NCI-H82 treated with DMSO at 0.1 percent for 48 hours (cell line): ENCODE measurements around the gene TXNDC16.

Source experiments
- DNase-seq: peaks from one replicate; lab custom pipeline; 2025; ENCODE audit not compliant: unreplicated experiment; lab: John Stamatoyannopoulos, UW

Gene TXNDC16

DNA sequence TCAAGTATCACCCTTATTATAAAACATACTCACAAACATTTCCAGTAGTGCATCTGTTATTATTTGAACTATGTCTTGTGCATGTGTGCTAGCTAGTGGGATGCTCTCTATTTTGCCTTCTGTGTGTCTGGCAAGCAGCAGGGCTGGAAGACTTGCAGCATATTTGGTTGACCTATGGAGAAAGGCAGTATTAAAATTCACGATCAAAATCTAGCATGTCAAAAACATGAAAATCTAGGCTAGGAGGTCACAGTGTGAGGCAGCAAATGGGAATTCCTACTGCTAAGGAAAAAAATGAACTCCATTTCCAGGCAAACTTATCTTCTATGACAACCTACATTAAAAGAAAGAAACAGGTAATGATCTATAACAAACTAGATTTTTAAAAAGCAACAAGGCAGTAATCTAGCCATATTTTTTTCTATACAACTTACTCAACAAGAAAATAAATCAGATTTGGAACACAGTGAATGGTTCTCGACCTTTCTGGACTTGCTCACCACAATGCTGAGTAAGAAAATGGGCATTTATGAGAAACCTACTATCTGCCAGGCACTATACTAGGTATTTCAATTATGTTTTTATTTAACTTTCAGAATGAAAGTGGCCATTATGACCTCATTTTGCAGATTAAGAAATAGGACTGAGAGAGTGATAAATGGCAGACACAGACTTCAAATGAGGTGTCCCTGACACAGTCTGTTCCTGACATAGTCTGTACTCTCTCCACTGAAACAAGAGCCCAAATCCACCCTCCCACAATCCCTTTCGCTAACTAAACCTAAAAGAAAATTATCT lies 96.8 kb downstream of the TXNDC16 start:
- no peak for DNase-seq

GRCh38 chr14:52447236-52447635 lies 105.1 kb downstream of the TXNDC16 start:
- DNase-seq, result no peak

GRCh38 chr14:52446355-52446754 lies 106.0 kb downstream of the TXNDC16 start:
- DNase-seq, result no peak

GRCh38 chr14:52443506-52443905 lies 108.8 kb downstream of the TXNDC16 start:
- no peak for DNase-seq

DNA sequence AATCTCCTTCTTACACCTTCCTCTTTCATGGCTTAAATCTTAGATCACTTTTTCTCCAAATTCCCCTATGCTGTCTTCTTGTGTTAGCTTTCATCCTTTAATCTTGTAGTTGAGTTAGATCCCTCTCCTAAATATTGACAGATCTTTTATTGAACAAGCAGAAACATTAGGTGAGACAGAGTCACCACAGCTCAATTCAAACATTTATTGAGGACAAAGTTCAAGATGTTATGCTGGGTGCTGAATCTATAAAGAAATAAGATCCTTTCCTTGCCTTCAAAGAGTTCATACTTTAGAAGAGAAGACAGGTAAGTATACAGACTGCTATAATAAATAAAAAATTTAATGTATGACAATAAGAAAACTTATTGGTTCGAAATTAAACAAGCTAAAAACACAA lies 109.7 kb downstream of the TXNDC16 start:
- DNase-seq, result no peak

- no peak for DNase-seq
Measured at GRCh38 chr14:52442166-52442565, 110.1 kb downstream of the TXNDC16 start.

DNA sequence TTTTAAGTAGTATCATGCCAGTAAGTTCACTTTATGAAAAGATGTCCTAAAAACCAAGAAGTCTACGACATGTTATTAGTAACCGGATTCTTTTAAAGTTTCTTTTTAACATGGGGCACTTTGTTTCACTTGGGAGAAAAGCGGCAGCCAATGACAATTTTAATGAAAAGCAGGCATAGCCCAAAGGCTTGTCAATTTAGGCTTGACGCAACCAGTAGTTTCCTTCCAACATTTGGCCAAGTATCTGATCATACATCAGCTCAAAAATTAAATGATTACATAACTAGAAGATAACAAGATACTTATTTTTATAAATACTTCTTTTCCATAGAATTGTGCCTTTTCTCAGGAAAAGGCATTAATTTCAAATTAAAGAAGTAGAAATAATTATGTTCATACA lies 112.8 kb downstream of the TXNDC16 start:
- no peak for DNase-seq

DNA sequence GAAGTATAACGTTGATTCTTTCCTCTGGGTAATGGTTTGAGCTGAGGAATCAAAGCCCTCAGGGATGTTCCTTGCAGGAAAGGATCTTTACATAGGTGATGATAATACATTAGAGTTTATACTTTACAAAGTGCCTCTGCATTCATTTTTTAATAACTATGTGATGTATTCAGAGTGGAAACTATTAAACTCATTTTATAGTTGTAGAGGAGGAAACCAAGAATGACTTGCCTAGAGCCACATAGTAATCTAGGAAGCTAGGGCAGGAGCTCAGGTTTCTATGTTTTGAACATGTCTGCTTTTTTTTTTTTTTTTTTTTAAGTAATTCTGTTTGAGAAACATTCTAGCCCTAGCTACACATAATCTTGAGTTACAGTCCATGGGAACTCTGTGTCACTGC lies 117.3 kb downstream of the TXNDC16 start:
- no peak for DNase-seq

- no peak for DNase-seq
Measured at GRCh38 chr14:52430474-52430873, 121.8 kb downstream of the TXNDC16 start.

GRCh38 chr14:52429451-52429850 lies 122.9 kb downstream of the TXNDC16 start:
- DNase-seq, result no peak

DNA sequence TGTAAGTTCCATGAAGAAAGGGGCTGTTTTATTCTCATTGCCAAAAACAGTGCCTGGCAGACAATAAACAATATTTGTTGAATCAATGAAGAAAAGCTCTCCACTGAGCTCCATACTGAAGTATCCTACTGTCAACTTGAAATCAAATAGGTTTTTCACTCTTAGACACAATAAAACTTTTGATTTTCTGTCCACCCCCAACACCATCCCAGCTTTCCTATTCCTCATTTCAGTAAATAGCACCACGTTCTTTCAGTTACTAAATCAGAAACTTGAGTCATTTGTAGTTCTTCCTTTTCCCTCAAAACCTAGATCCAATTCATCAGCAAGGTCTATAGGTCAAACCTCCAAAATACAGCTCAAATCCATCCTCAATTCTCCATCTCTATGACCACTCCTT lies 124.8 kb downstream of the TXNDC16 start:
- no peak for DNase-seq

- DNase-seq, result no peak
Measured at GRCh38 chr14:52422650-52423356, 129.5 kb downstream of the TXNDC16 start.

DNA sequence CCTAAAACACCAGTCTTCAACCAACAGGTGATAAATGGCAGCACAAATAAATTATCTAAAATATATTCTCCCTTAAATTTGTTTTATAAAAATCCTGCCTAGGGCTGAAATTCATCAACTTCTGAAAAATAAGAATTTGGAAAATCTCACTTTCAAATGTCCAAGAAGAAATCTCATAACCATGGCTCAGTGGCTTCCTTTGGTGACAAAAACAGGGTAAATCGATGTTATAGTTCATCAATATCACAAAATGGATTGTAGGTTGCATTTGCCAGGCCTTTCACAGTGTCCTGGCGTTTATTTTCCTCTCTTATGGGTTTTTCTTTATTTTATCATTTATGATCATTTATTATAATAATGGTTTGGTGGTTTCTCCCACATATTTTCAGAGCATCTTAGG lies 135.2 kb downstream of the TXNDC16 start:
- no peak for DNase-seq

- no peak for DNase-seq
Measured at GRCh38 chr14:52413729-52414408, 138.4 kb downstream of the TXNDC16 start.

- DNase-seq, result no peak
Measured at GRCh38 chr14:52412426-52412825, 139.9 kb downstream of the TXNDC16 start.

GRCh38 chr14:52405314-52405713 lies 147.0 kb downstream of the TXNDC16 start:
- DNase-seq, result no peak

DNA sequence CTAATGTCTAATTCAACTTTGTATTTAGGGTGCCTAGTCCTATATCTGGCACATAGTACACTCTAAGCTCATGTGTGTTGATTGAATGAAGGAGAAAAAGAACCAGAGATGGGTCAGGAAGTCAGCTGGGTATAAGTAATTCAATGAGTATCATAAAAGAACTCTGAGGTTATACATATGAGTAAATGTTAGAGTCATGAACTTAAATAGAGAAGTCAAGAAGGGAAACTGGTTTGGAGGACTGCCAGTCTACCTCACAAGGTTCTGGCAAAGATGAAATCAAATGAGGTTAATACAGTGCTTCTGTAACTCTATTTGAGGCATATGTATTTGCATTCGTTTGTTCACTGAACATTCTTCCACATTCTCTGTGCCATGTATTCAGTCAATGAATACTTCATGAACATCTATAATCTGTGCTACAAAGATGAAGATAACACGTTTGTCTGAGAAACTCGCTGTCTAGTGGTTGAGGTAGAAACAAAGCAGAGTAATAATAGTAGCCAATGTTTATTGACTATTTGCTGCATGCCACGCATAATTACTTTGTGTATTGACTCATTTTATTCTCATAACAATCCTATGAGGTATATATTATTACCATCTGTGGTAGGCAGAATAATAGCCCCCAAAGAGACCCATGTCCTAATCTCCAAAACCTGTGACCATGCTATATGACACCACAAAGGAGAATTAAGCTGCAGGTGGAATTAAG lies 149.3 kb downstream of the TXNDC16 start:
- DNase-seq, result no peak

DNA sequence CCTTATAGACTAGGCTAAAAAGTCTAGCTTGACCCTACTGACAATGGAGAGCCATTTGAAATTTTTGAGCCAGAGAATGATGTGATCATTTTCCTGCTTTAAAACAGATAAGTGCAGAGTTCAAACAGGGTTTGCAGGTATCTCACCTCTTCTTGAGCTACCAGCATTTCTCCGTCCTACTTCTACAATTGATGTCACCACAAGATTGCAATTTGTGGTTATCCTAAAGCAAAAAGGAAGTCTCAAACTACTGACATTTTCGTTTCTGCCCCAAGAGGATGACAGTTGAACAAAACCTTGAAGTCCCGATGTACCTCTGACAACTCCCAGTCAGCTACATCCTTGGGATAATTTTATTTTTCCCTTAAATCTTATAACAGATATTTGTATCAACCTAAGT lies 151.5 kb downstream of the TXNDC16 start:
- DNase-seq, result no peak

DNA sequence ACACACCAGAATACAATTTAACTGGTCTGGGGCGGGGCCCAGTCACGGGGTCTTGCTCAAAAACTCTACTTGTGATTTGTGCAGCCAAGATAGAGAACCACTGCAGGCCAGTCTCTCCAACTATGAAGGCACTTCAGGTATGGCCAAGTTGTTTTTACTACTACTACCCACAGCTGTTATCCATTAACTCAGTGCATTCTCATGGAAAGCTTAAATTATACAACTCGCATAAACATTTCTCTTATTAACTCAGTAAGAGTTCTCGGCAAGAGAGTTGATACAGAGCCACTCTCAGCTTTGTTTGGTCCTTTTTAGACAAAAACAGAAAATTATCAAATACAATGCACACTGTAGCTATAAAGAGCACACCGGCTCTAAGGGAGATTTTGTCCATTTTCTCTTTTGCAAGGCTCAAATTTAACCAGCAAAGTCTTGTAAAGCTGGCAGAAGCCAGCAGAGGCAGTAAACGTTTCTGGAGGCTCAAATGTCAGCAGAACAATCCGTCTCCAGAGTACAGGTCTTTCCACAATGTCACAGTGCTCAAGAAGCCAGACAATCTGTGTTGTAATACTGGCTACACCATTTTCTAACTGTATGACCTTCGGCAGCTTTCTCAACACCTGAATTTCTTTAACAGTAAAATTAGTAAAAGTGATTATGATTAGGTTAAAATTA lies 152.2 kb downstream of the TXNDC16 start:
- DNase-seq, result no peak

DNA sequence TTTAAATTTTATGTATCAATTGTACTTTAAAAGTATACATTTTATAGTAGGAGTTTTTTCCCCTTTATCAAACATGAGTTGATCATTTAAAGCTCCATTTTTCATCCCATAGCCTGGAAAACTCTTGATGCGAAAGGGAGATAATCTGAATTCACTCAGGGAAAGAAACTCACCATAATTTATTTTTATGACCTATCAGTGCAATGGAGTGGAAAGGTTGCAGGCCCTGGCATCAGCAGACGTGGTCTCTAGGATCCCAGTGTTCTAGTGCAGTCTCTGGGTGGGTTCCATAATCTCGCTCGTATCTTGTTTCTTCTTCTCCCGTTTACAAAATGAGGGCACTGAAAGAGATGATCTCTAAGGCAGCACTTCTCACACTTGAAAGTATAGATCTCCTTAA lies 153.2 kb downstream of the TXNDC16 start:
- DNase-seq, result no peak

DNA sequence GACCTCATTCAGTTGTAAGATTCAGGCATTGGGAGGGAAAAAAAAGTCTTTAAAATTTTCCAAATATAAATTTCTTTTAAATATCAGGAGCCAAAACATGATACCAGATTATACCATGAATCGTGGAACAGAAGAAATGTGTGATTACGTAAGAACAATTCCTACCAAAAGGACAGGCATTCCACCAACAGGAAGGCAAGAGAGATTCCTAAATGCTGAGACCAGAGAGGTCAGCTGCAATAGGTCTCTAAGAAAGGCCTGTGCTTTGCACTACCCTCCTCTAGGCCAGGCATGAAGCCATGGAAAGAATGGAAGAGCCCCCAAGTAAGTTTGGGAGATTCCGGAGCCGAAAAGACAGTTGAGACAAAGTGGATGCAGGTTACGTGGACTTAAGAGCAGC lies 154.5 kb downstream of the TXNDC16 start:
- DNase-seq, result no peak
